Measurements from ENCODE around the gene PIAS1.

DNA sequence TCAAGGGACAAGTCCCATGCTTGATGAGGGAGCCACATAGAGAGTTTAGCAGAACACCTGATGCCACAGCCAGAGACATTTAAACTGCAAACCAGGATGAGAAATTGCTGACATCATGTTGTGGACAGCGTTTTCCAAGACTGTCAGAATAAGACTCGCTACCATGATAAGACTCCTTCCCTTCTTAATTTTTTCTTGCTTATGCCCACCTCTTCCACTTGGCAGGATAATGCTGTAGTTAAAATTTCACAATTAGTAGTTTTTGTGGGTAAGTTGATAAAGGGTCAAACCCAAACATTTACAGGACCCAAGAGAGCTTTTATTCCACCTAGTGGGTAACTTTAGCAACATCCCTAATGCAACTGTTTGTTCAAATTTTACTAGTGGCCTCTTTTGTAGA lies 3.0 kb upstream of the PIAS1 start:
- TF ChIP-seq, protein P1, sequence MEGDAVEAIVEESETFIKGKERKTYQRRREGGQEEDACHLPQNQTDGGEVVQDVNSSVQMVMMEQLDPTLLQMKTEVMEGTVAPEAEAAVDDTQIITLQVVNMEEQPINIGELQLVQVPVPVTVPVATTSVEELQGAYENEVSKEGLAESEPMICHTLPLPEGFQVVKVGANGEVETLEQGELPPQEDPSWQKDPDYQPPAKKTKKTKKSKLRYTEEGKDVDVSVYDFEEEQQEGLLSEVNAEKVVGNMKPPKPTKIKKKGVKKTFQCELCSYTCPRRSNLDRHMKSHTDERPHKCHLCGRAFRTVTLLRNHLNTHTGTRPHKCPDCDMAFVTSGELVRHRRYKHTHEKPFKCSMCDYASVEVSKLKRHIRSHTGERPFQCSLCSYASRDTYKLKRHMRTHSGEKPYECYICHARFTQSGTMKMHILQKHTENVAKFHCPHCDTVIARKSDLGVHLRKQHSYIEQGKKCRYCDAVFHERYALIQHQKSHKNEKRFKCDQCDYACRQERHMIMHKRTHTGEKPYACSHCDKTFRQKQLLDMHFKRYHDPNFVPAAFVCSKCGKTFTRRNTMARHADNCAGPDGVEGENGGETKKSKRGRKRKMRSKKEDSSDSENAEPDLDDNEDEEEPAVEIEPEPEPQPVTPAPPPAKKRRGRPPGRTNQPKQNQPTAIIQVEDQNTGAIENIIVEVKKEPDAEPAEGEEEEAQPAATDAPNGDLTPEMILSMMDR (IDR thresholded peaks at IDR 0.05): no peak
- TF ChIP-seq JUN (CRISPR knock-in tag; IDR thresholded peaks at IDR 0.05): no peak
- no peak for TF ChIP-seq SP1 (CRISPR knock-in tag; conservative IDR thresholded peaks at IDR 0.05)
- TF ChIP-seq, protein P2, sequence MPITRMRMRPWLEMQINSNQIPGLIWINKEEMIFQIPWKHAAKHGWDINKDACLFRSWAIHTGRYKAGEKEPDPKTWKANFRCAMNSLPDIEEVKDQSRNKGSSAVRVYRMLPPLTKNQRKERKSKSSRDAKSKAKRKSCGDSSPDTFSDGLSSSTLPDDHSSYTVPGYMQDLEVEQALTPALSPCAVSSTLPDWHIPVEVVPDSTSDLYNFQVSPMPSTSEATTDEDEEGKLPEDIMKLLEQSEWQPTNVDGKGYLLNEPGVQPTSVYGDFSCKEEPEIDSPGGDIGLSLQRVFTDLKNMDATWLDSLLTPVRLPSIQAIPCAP (CRISPR knock-in tag; IDR thresholded peaks at IDR 0.05): no peak
- TF ChIP-seq ZNF121 (CRISPR knock-in tag; IDR thresholded peaks at IDR 0.05): no peak
- TF ChIP-seq TEAD4 (CRISPR knock-in tag; IDR thresholded peaks at IDR 0.05): no peak
- TF ChIP-seq, protein P3, sequence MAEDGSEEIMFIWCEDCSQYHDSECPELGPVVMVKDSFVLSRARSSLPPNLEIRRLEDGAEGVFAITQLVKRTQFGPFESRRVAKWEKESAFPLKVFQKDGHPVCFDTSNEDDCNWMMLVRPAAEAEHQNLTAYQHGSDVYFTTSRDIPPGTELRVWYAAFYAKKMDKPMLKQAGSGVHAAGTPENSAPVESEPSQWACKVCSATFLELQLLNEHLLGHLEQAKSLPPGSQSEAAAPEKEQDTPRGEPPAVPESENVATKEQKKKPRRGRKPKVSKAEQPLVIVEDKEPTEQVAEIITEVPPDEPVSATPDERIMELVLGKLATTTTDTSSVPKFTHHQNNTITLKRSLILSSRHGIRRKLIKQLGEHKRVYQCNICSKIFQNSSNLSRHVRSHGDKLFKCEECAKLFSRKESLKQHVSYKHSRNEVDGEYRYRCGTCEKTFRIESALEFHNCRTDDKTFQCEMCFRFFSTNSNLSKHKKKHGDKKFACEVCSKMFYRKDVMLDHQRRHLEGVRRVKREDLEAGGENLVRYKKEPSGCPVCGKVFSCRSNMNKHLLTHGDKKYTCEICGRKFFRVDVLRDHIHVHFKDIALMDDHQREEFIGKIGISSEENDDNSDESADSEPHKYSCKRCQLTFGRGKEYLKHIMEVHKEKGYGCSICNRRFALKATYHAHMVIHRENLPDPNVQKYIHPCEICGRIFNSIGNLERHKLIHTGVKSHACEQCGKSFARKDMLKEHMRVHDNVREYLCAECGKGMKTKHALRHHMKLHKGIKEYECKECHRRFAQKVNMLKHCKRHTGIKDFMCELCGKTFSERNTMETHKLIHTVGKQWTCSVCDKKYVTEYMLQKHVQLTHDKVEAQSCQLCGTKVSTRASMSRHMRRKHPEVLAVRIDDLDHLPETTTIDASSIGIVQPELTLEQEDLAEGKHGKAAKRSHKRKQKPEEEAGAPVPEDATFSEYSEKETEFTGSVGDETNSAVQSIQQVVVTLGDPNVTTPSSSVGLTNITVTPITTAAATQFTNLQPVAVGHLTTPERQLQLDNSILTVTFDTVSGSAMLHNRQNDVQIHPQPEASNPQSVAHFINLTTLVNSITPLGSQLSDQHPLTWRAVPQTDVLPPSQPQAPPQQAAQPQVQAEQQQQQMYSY (CRISPR knock-in tag; IDR thresholded peaks at IDR 0.05): no peak

Data from WTC11 (cell line).